Measurements from ENCODE around the gene PLEKHG2. TPM values are rescaled to one million over a fixed set of nuclear protein-coding genes. Genes with fewer than 3 reads are reported as not detected.
A peak's percentile ranks its signal among the peaks of the same experiment; 100 is the strongest.

The PLEKHG2 gene
- total RNA-seq, 1 donor = 25.0 TPM

DNA sequence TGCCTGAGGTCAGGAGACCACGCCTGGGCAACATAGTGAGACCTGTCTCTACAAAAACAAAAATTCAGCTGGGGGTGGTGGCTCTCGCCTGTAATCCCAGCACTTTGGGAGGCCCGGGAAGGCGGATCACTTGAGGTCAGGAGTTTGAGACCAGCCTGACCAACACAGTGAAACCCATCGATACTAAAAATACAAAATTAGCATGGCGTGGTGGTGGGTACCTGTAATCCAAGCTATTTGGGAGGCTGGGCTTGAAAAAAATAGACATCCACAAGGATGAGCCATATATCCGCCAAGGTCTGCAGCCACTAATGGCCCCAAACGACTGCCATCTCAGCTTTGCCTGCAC is 20.2 kb downstream of the PLEKHG2 start:
- TF ChIP-seq, protein P1, sequence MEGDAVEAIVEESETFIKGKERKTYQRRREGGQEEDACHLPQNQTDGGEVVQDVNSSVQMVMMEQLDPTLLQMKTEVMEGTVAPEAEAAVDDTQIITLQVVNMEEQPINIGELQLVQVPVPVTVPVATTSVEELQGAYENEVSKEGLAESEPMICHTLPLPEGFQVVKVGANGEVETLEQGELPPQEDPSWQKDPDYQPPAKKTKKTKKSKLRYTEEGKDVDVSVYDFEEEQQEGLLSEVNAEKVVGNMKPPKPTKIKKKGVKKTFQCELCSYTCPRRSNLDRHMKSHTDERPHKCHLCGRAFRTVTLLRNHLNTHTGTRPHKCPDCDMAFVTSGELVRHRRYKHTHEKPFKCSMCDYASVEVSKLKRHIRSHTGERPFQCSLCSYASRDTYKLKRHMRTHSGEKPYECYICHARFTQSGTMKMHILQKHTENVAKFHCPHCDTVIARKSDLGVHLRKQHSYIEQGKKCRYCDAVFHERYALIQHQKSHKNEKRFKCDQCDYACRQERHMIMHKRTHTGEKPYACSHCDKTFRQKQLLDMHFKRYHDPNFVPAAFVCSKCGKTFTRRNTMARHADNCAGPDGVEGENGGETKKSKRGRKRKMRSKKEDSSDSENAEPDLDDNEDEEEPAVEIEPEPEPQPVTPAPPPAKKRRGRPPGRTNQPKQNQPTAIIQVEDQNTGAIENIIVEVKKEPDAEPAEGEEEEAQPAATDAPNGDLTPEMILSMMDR (IDR thresholded peaks at IDR 0.05; ENCODE audit: insufficient read depth, low read depth, low read length) = no peak
- H3K4me3 ChIP-seq (ENCODE audit: low read depth, low read length) = no peak overlapping the region
- no peak for DNase-seq (ENCODE audit: low read depth)

- no peak for DNase-seq (ENCODE audit: low read depth)
- TF ChIP-seq, protein P1 (IDR thresholded peaks at IDR 0.05; ENCODE audit: insufficient read depth, low read depth, low read length) = no peak
- H3K4me3 ChIP-seq (ENCODE audit: low read depth, low read length) = no peak overlapping the region
Observed at GRCh38 chr19:39433480-39434079, 21.1 kb downstream of the PLEKHG2 start.

GRCh38 chr19:39434123-39435076 is 21.9 kb downstream of the PLEKHG2 start:
- H3K4me3 ChIP-seq (ENCODE audit: low read depth, low read length) = peak overlapping the region; percentile 73
- TF ChIP-seq, protein P1 (IDR thresholded peaks at IDR 0.05; ENCODE audit: insufficient read depth, low read depth, low read length) = no peak
- DNase-seq (ENCODE audit: low read depth) = no peak

GRCh38 chr19:39435499-39436349 is 23.3 kb downstream of the PLEKHG2 start, which contains the start of gene RPS16:
Gene RPS16, minus strand, starts transcription at chr19:39435949. Its CDS starts 54 bp downstream, at chr19:39435895.
- TF ChIP-seq, protein P1 (IDR thresholded peaks at IDR 0.05; ENCODE audit: insufficient read depth, low read depth, low read length) = no peak
- DNase-seq (ENCODE audit: low read depth) = peak; percentile 98
- H3K4me3 ChIP-seq (ENCODE audit: low read depth, low read length) = peak within 1 kb of the TSS; percentile 73

GRCh38 chr19:39436350-39436716 is 23.9 kb downstream of the PLEKHG2 start:
- TF ChIP-seq, protein P1 (IDR thresholded peaks at IDR 0.05; ENCODE audit: insufficient read depth, low read depth, low read length) = no peak
- no peak for DNase-seq (ENCODE audit: low read depth)
- H3K4me3 ChIP-seq (ENCODE audit: low read depth, low read length) = peak overlapping the region; percentile 73

DNA sequence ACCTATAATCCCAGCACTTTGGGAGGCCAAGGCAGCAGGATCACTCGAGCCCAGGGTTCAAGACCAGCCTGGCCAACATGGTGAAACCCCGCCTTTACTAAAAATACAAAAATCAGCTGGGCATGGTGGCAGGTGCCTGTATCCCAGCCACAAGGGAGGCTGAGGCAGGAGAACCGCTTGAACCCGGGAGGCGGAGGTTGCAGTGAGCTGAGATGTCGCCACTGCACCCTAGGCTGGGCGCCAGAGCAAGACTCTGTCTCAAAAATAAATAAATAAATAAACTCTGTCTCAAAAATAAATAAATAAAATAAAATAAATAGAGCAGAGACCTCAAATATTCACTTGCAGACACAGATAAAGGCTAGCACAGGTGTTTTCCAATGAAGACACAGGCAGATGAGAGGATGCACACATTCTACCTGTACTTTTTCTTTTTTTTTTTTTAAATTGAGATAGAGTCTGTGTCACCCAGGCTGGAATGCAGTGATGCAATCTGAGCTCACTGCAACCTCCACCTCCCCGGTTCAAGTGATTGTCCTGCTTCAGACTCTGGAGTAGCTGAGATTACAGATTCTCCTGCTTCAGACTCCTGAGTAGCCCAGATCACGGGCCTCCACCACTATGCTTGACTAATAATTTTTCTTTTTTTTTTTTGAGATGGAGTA is 25.9 kb downstream of the PLEKHG2 start:
- no peak for DNase-seq (ENCODE audit: low read depth)
- TF ChIP-seq, protein P1 (IDR thresholded peaks at IDR 0.05; ENCODE audit: insufficient read depth, low read depth, low read length) = no peak
- no peak overlapping the region for H3K4me3 ChIP-seq (ENCODE audit: low read depth, low read length)
